Glutamatergic neuron (in vitro differentiated cells): ENCODE data around the gene SRSF11. TPM values are rescaled to one million over a fixed set of nuclear protein-coding genes. Genes with fewer than 3 reads are reported as not detected.
"Not testable (repeated sequence)": the region's sequence is repeated elsewhere in the genome, so short reads cannot be mapped to it uniquely, and the experiment has no call there.

ENCODE experiments used
- DNase-seq: peaks from one replicate; pipeline ENCODE4 v3.0.0; 2022
- H3K27ac Mint-ChIP-seq: one replicate; pipeline ENCODE4 v1.8.0; 2020; ENCODE audit warnings: mild to moderate bottlenecking, mixed read lengths, inconsistent platforms; ENCODE audit not compliant: unreplicated experiment
- H3K27me3 Mint-ChIP-seq: one replicate; pipeline ENCODE4 v1.8.0; 2020; ENCODE audit warnings: mild to moderate bottlenecking, moderate library complexity, mixed read lengths, inconsistent platforms; ENCODE audit not compliant: unreplicated experiment
- H3K36me3 Mint-ChIP-seq: one replicate; pipeline ENCODE4 v1.8.0; 2020; ENCODE audit warnings: mild to moderate bottlenecking, mixed read lengths, inconsistent platforms; ENCODE audit not compliant: unreplicated experiment
- H3K4me1 Mint-ChIP-seq: one replicate; pipeline ENCODE4 v1.8.0; 2020; ENCODE audit warnings: mild to moderate bottlenecking, low read depth, mixed read lengths, inconsistent platforms; ENCODE audit not compliant: unreplicated experiment
- H3K4me3 Mint-ChIP-seq: one replicate; pipeline ENCODE4 v1.8.0; 2020; ENCODE audit warnings: mild to moderate bottlenecking, mixed read lengths, inconsistent platforms; ENCODE audit not compliant: unreplicated experiment
- H3K9me3 Mint-ChIP-seq: one replicate; pipeline ENCODE4 v1.8.0; 2020; ENCODE audit warnings: mild to moderate bottlenecking, moderate library complexity, mixed read lengths, inconsistent platforms; ENCODE audit not compliant: unreplicated experiment
- CTCF ChIP-seq: fragments of 200-600 bp; sonication (generic); IDR thresholded peaks from one replicate; pipeline ENCODE4 v1.5.0; 2021; ENCODE audit not compliant: partially characterized antibody, unreplicated experiment
- long read RNA-seq: library from polyadenylated mRNA; unstranded; transcript quantifications from one replicate; pipeline ENCODE4 v2.0.0, GENCODE V29; 2020; ENCODE audit not compliant: unreplicated experiment
- total RNA-seq: library from RNA; stranded (reverse); fragmentation: NEBNext Ultra II Directional; extraction: Animal tissue kit (Norgen Biotek cat#: 25700); gene quantifications from one replicate; pipeline ENCODE4 v1.2.1, GENCODE V29; 2021; ENCODE audit not compliant: unreplicated experiment

The SRSF11 gene
- total RNA-seq = 265 TPM
- long read RNA-seq, partial matches to known transcripts = 101 of 134 reads
- long read RNA-seq, other reads (novel, unspliced or antisense) = 26 of 134 reads

GRCh38 chr1:70221238-70222121, at the start of gene SRSF11:
Gene SRSF11 (plus strand): TSS chr1:70221380. CDS start chr1:70221637, 257 bp downstream.
- Mint-ChIP-seq H3K9me3 (peaks cover 4% of the 10 kb centered on the region), H3K36me3 (no peaks in the 10 kb centered on the region), H3K4me3 (peak within 1 kb of the TSS; percentile 87), H3K27ac (peak within 1 kb of the TSS; percentile 77), H3K27me3 (no peaks in the 10 kb centered on the region), H3K4me1 (peaks cover 14% of the 10 kb centered on the region)
- TF ChIP-seq CTCF = no peak
- DNase-seq = peak; percentile 99

GRCh38 chr1:70171512-70171911, 49.7 kb upstream of the SRSF11 start:
- Mint-ChIP-seq H3K36me3 (no peaks in the 10 kb centered on the region), H3K27ac (no peak overlapping the region), H3K27me3 (no peaks in the 10 kb centered on the region), H3K9me3 (no peaks in the 10 kb centered on the region), H3K4me1 (peaks cover 11% of the 10 kb centered on the region), H3K4me3 (no peak overlapping the region)
- DNase-seq = no peak
- TF ChIP-seq CTCF = no peak

- H3K4me3 Mint-ChIP-seq, H3K9me3 Mint-ChIP-seq, H3K36me3 Mint-ChIP-seq, H3K27ac Mint-ChIP-seq, H3K4me1 Mint-ChIP-seq, H3K27me3 Mint-ChIP-seq, DNase-seq: not testable (repeated sequence)
These were observed 36.0 kb upstream of the SRSF11 start for GRCh38 chr1:70185181-70185580.

- H3K9me3 Mint-ChIP-seq = no peaks in the 10 kb centered on the region
- H3K36me3 Mint-ChIP-seq = no peaks in the 10 kb centered on the region
- TF ChIP-seq CTCF = no peak
- H3K27ac Mint-ChIP-seq = no peak overlapping the region
- no peak overlapping the region for H3K4me3 Mint-ChIP-seq
- no peak for DNase-seq
- no peaks in the 10 kb centered on the region for H3K27me3 Mint-ChIP-seq
- no peaks in the 10 kb centered on the region for H3K4me1 Mint-ChIP-seq
These were observed 32.7 kb upstream of the SRSF11 start for GRCh38 chr1:70188522-70188921.

GRCh38 chr1:70190180-70190579, 31.0 kb upstream of the SRSF11 start:
- no peak for TF ChIP-seq CTCF
- no peaks in the 10 kb centered on the region for H3K4me1 Mint-ChIP-seq
- DNase-seq = no peak
- no peaks in the 10 kb centered on the region for H3K9me3 Mint-ChIP-seq
- no peaks in the 10 kb centered on the region for H3K36me3 Mint-ChIP-seq
- H3K27me3 Mint-ChIP-seq = no peaks in the 10 kb centered on the region
- no peak overlapping the region for H3K4me3 Mint-ChIP-seq
- no peak overlapping the region for H3K27ac Mint-ChIP-seq

GRCh38 chr1:70192446-70192845, 28.7 kb upstream of the SRSF11 start:
- not testable (repeated sequence) for H3K36me3 Mint-ChIP-seq, DNase-seq, H3K4me1 Mint-ChIP-seq, H3K27ac Mint-ChIP-seq, H3K27me3 Mint-ChIP-seq, H3K9me3 Mint-ChIP-seq, H3K4me3 Mint-ChIP-seq
